Fibroblast of lung (primary cell): ENCODE data around the gene TNRC6A. TPM values are rescaled to one million over a fixed set of nuclear protein-coding genes. Genes with fewer than 3 reads are reported as not detected.

Experiments
- DNase-seq, 2 donors: peaks; one replicate each; pipeline versions ENCODE4 v3.0.0 to v3.0.0-alpha.2; 2010; ENCODE audit warnings: low read depth in 2 of 2
- H2AFZ ChIP-seq: 2 replicates; pipeline ENCODE4 v1.5.1; 2012; ENCODE audit warnings: low read length, control low read depth, inconsistent platforms
- H3K27ac ChIP-seq: 2 replicates; pipeline ENCODE4 v1.5.1; 2011; ENCODE audit warnings: low read length, control low read depth; ENCODE audit not compliant: insufficient read depth
- H3K27me3 ChIP-seq: 2 replicates; pipeline ENCODE4 v1.5.1; 2011; ENCODE audit warnings: mild to moderate bottlenecking, low read length; ENCODE audit not compliant: control insufficient read depth, insufficient read depth
- H3K36me3 ChIP-seq: 2 replicates; pipeline ENCODE4 v1.5.1; 2011; ENCODE audit warnings: low read length; ENCODE audit not compliant: control insufficient read depth, insufficient read depth
- H3K4me1 ChIP-seq: 2 replicates; pipeline ENCODE4 v1.5.1; 2011; ENCODE audit warnings: low read length; ENCODE audit not compliant: control insufficient read depth, insufficient read depth; ENCODE audit errors: extremely low read depth
- H3K4me2 ChIP-seq: 2 replicates; pipeline ENCODE4 v1.5.1; 2011; ENCODE audit warnings: low read length, control low read depth; ENCODE audit not compliant: insufficient read depth; ENCODE audit errors: extremely low read depth
- H3K4me3 ChIP-seq, 4 experiments: fragments of 200-600 bp in 1 of 4; sonication (generic) in 1 of 4; replicated peaks in 1 of 4; 2 replicates each; pipeline ENCODE4 v1.5.1; 2011 to 2016; ENCODE audit warnings: low read length in 4 of 4, low read depth in 3 of 4, mild to moderate bottlenecking in 3 of 4, control low read depth in 2 of 4, inconsistent platforms in 1 of 4, mixed read lengths in 1 of 4; ENCODE audit not compliant: insufficient read depth in 1 of 4; ENCODE audit errors: control extremely low read depth in 1 of 4
- H3K79me2 ChIP-seq: 2 replicates; pipeline ENCODE4 v1.5.1; 2012; ENCODE audit warnings: mild to moderate bottlenecking, low read length, inconsistent platforms; ENCODE audit not compliant: control insufficient read depth, insufficient read depth
- H3K9ac ChIP-seq: 2 replicates; pipeline ENCODE4 v1.5.1; 2011; ENCODE audit warnings: mild to moderate bottlenecking, low read length, control low read depth; ENCODE audit not compliant: insufficient read depth
- H3K9me3 ChIP-seq: 2 replicates; pipeline ENCODE4 v1.5.1; 2012; ENCODE audit warnings: low read depth, low read length; ENCODE audit not compliant: control insufficient read depth, insufficient read depth
- H4K20me1 ChIP-seq: 2 replicates; pipeline ENCODE4 v1.5.1; 2011; ENCODE audit warnings: low read length; ENCODE audit not compliant: control insufficient read depth, insufficient read depth; ENCODE audit errors: extremely low read depth
- EZH2 ChIP-seq: IDR thresholded peaks from 2 replicates; pipeline ENCODE4 v1.5.1; 2012; ENCODE audit warnings: low read length, control low read depth, mild to moderate bottlenecking; ENCODE audit errors: missing control alignments
- polyA plus RNA-seq, 2 donors: library from polyadenylated mRNA; depleted of rRNA in 1 of 2; stranded (reverse) in 1 of 2; unstranded in 1 of 2; fragments of >200 nt; gene quantifications; 2 replicates each; pipeline ENCODE4 v1.2.1, GENCODE V29; 2011 to 2012; ENCODE audit warnings: missing spikeins in 1 of 2
- total RNA-seq: library from RNA; depleted of rRNA; stranded (reverse); fragments of >200 nt; gene quantifications from 2 replicates; pipeline ENCODE4 v1.2.1, GENCODE V29; 2014
- TF ChIP-seq, protein P1 (sequence below), 2 donors: IDR thresholded peaks in 1 of 2; conservative IDR thresholded peaks in 1 of 2; 1 replicate in 1 of 2; 2 replicates in 1 of 2; pipeline ENCODE4 v1.5.1; 2011 to 2012; ENCODE audit warnings: low read length in 2 of 2, control low read depth in 1 of 2, inconsistent platforms in 1 of 2, low read depth in 1 of 2, mild to moderate bottlenecking in 1 of 2

The TNRC6A gene
- total and polyA plus RNA-seq, 2 donors (not counting 1 experiment from before 2014, with no cell fraction given): 49.4 to 51.5 TPM

- peaks cover 8% of the 10 kb centered on the region for H3K4me1 ChIP-seq
- H3K9ac ChIP-seq: no peak overlapping the region
- no peak for DNase-seq
- no peak overlapping the region for H3K4me2 ChIP-seq
- H3K36me3 ChIP-seq: no peaks in the 10 kb centered on the region
- H3K27ac ChIP-seq: no peak overlapping the region
- no peaks in the 10 kb centered on the region for H3K27me3 ChIP-seq
- H3K79me2 ChIP-seq: no peaks in the 10 kb centered on the region
- no peak for TF ChIP-seq EZH2
- TF ChIP-seq, protein P1, sequence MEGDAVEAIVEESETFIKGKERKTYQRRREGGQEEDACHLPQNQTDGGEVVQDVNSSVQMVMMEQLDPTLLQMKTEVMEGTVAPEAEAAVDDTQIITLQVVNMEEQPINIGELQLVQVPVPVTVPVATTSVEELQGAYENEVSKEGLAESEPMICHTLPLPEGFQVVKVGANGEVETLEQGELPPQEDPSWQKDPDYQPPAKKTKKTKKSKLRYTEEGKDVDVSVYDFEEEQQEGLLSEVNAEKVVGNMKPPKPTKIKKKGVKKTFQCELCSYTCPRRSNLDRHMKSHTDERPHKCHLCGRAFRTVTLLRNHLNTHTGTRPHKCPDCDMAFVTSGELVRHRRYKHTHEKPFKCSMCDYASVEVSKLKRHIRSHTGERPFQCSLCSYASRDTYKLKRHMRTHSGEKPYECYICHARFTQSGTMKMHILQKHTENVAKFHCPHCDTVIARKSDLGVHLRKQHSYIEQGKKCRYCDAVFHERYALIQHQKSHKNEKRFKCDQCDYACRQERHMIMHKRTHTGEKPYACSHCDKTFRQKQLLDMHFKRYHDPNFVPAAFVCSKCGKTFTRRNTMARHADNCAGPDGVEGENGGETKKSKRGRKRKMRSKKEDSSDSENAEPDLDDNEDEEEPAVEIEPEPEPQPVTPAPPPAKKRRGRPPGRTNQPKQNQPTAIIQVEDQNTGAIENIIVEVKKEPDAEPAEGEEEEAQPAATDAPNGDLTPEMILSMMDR (conservative IDR thresholded peaks at IDR 0.05 in 1 of 2, IDR thresholded peaks at IDR 0.05 in 1 of 2; ENCODE audit: low read depth in 1 of 2, low read length in 2 of 2): no peak
- H2AFZ ChIP-seq: no peak overlapping the region
- no peak overlapping the region for H3K4me3 ChIP-seq
- H3K9me3 ChIP-seq: no peaks in the 10 kb centered on the region
- no peaks in the 10 kb centered on the region for H4K20me1 ChIP-seq
These were observed 45.5 kb upstream of the TNRC6A start for GRCh38 chr16:24683847-24684493.

- peak; percentile 76 to 83 for DNase-seq
- no peak overlapping the region for H3K9ac ChIP-seq
- H3K4me2 ChIP-seq: peak overlapping the region; percentile 58
- H3K27ac ChIP-seq: peak overlapping the region; percentile 73
- H3K79me2 ChIP-seq: no peaks in the 10 kb centered on the region
- peak overlapping the region; percentile 60 for H2AFZ ChIP-seq
- TF ChIP-seq, protein P1 (conservative IDR thresholded peaks at IDR 0.05 in 1 of 2, IDR thresholded peaks at IDR 0.05 in 1 of 2; ENCODE audit: low read depth in 1 of 2, low read length in 2 of 2): no peak
- TF ChIP-seq EZH2: no peak
- no peaks in the 10 kb centered on the region for H3K9me3 ChIP-seq
- H3K4me1 ChIP-seq: peaks cover 8% of the 10 kb centered on the region
- no peaks in the 10 kb centered on the region for H3K36me3 ChIP-seq
- no peaks in the 10 kb centered on the region for H3K27me3 ChIP-seq
- H4K20me1 ChIP-seq: no peaks in the 10 kb centered on the region
- no peak overlapping the region for H3K4me3 ChIP-seq
These were observed 43.7 kb upstream of the TNRC6A start for GRCh38 chr16:24685539-24686432.

DNA sequence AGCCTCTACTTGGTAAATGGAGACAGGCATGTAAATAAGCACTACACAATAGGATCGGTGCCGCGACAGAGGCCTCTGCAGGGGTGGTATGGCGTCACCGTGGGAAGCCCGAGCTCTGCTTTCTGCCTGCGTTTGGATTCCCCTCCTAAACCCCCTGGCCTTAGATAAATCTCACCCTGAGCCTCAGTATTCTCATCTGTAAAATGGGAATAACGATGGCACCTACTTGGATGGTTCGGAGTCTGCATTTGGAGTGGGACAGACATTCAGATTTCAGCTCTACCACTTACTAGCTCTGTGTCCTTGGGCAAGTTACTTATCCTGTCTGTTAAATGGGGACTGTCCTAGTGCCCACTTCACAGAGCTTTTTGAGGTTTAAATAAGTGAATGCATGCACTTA, 42.8 kb upstream of the TNRC6A start:
- H3K9ac ChIP-seq: no peak overlapping the region
- H3K9me3 ChIP-seq: no peaks in the 10 kb centered on the region
- DNase-seq: no peak
- no peak overlapping the region for H2AFZ ChIP-seq
- H3K27ac ChIP-seq: peak overlapping the region; percentile 73
- no peaks in the 10 kb centered on the region for H3K36me3 ChIP-seq
- no peaks in the 10 kb centered on the region for H4K20me1 ChIP-seq
- TF ChIP-seq EZH2: no peak
- TF ChIP-seq, protein P1 (conservative IDR thresholded peaks at IDR 0.05 in 1 of 2, IDR thresholded peaks at IDR 0.05 in 1 of 2; ENCODE audit: low read depth in 1 of 2, low read length in 2 of 2): no peak
- H3K4me1 ChIP-seq: peaks cover 8% of the 10 kb centered on the region
- H3K79me2 ChIP-seq: no peaks in the 10 kb centered on the region
- peak overlapping the region; percentile 58 for H3K4me2 ChIP-seq
- no peaks in the 10 kb centered on the region for H3K27me3 ChIP-seq
- H3K4me3 ChIP-seq: no peak overlapping the region
